PC-9 (cell line): Measurements from ENCODE around the gene SPPL2A. TPM values are rescaled to one million over a fixed set of nuclear protein-coding genes. Genes with fewer than 3 reads are reported as not detected.

ENCODE experiments used
- Bru-seq: library from RNA; stranded (reverse); fragments of 400-500 nt; gene quantifications from one replicate; lab custom pipeline; 2021; lab: Mats Ljungman, UMichigan
- BruChase-seq, 2 experiments: library from RNA; stranded (reverse); fragments of 400-500 nt; gene quantifications; one replicate each; lab custom pipeline; 2021; lab: Mats Ljungman, UMichigan
- BruUV-seq: library from RNA; stranded (reverse); fragments of 400-500 nt; replicated peaks from 2 replicates; lab custom pipeline; 2021; lab: Mats Ljungman, UMichigan
- CTCF ChIA-PET: fragments of 300-600 bp; sonication (Branson Sonifier 250); formaldehyde crosslinking; loops from one replicate; lab custom pipeline; 2022; ENCODE audit warnings: antibody characterized with exemption; lab: Charles Lee
- POLR2A ChIA-PET: fragments of 300-600 bp; sonication (Branson Sonifier 250); formaldehyde crosslinking; loops from one replicate; lab custom pipeline; 2022; ENCODE audit warnings: antibody characterized with exemption; ENCODE audit not compliant: unreplicated experiment; lab: Charles Lee
- DNase-seq, 2 experiments: peaks; one replicate each; pipeline versions ENCODE4 v3.0.0 to v3.0.0-alpha.2; 2015 to 2022; ENCODE audit warnings: mixed read lengths in 1 of 2
- H2AFZ ChIP-seq: fragments of 200-600 bp; sonication (generic); 2 replicates; pipeline ENCODE4 v1.8.1; 2017; ENCODE audit warnings: antibody characterized with exemption
- H3F3A ChIP-seq: fragments of 200-600 bp; sonication (generic); 2 replicates; pipeline ENCODE4 v1.8.1; 2017; ENCODE audit warnings: antibody characterized with exemption, mild to moderate bottlenecking, low read depth; ENCODE audit not compliant: insufficient read depth
- H3K27ac ChIP-seq: fragments of 200-600 bp; sonication (generic); 2 replicates; pipeline ENCODE4 v1.6.1; 2016; ENCODE audit warnings: mixed run types
- H3K27me3 ChIP-seq: fragments of 200-600 bp; sonication (generic); 2 replicates; pipeline ENCODE4 v1.6.1; 2016; ENCODE audit warnings: low read depth, mixed run types; ENCODE audit not compliant: insufficient read depth
- H3K36me3 ChIP-seq: fragments of 200-600 bp; sonication (generic); 2 replicates; pipeline ENCODE4 v1.6.1; 2016; ENCODE audit warnings: low read depth, mixed run types
- H3K4me1 ChIP-seq: fragments of 200-600 bp; sonication (generic); replicated peaks from 2 replicates; pipeline ENCODE4 v1.6.1; 2016; ENCODE audit warnings: mixed run types; ENCODE audit not compliant: insufficient read depth
- H3K4me2 ChIP-seq: fragments of 200-600 bp; sonication (generic); 2 replicates; pipeline ENCODE4 v1.6.1; 2017; ENCODE audit warnings: mixed run types
- H3K4me3 ChIP-seq: fragments of 200-600 bp; sonication (generic); 2 replicates; pipeline ENCODE4 v1.6.1; 2016; ENCODE audit warnings: mixed run types
- H3K79me2 ChIP-seq: fragments of 200-600 bp; sonication (generic); 2 replicates; pipeline ENCODE4 v1.6.1; 2017; ENCODE audit warnings: low read depth, mixed run types
- H3K9me2 ChIP-seq: fragments of 200-600 bp; sonication (generic); 2 replicates; pipeline ENCODE4 v1.8.1; 2017; ENCODE audit warnings: mild to moderate bottlenecking; ENCODE audit not compliant: insufficient read depth
- H3K9me3 ChIP-seq: fragments of 200-600 bp; sonication (generic); 2 replicates; pipeline ENCODE4 v1.8.1; 2016; ENCODE audit warnings: low read depth; ENCODE audit not compliant: insufficient read depth
- H4K20me1 ChIP-seq: fragments of 200-600 bp; sonication (generic); 2 replicates; pipeline ENCODE4 v1.8.1; 2017; ENCODE audit not compliant: insufficient read depth
- EZH2 ChIP-seq: fragments of 200-600 bp; sonication (generic); IDR thresholded peaks from 2 replicates; pipeline ENCODE4 v1.8.0; 2017; ENCODE audit warnings: antibody characterized with exemption, low read depth
- intact Hi-C: fragments of 100-400 bp; cut with micrococcal nuclease; formaldehyde crosslinking; loops from one replicate; pipeline ENCODE4 v1.10.0; 2022; ENCODE audit not compliant: unreplicated experiment
- long read RNA-seq: library from polyadenylated mRNA; stranded (forward); transcript quantifications from one replicate; pipeline ENCODE4 v2.0.0, GENCODE V29; 2022
- total RNA-seq: library from RNA; stranded (reverse); gene quantifications from 2 replicates; pipeline ENCODE4 v1.2.3, GENCODE V29; 2021
- TF ChIP-seq, protein P1 (sequence below): fragments of 200-600 bp; sonication (generic); conservative IDR thresholded peaks from 2 replicates; pipeline ENCODE4 v1.6.1; 2017; ENCODE audit warnings: mixed run types, antibody characterized with exemption, mild to moderate bottlenecking, moderate library complexity

SPPL2A gene
- total RNA-seq, result 70.6 and 75.4 TPM in 2 replicates
- Bru-seq, nascent RNA, result percentile 74 among the genes with signal in this experiment
- BruChase-seq, experiment 1, labeled RNA remaining after a 2-hour chase, result percentile 78 among the genes with signal in this experiment
- percentile 84 among the genes with signal in this experiment for BruChase-seq, experiment 2, labeled RNA remaining after a 6-hour chase
- long read RNA-seq, full-length matches to known transcripts, result 39 of 59 reads
- long read RNA-seq, partial matches to known transcripts, result 1 of 59 reads
- long read RNA-seq, other reads (novel, unspliced or antisense), result 19 of 59 reads

GRCh38 chr15:50765195-50765967 is at the start of gene SPPL2A:
SPPL2A (minus strand) TSS chr15:50765706; CDS start chr15:50765533, 173 bp downstream.
- CTCF ChIA-PET, result interaction anchor here (0.7 kb wide), 1 partner anchor 285 kb away, joined by 5 read pairs; no protein-coding TSS in a partner anchor
- intact Hi-C loops, result loop anchor here (2.0 to 5.0 kb wide), 3 partner anchors 52 to 119 kb away; no protein-coding TSS in a partner anchor

GRCh38 chr15:50814634-50815033 is 49.1 kb upstream of the SPPL2A start:
- Histone ChIP-seq H3K9me3 (no peaks in the 10 kb centered on the region), H3K4me1 (peaks cover 23% of the 10 kb centered on the region), H3K9me2 (no peaks in the 10 kb centered on the region), H3F3A (0 out of 2 replicates have a peak, but pooled peaks cover 6% of the 10 kb centered on the region), H3K4me3 (no peak overlapping the region), H3K79me2 (no peaks in the 10 kb centered on the region), H3K4me2 (no peak overlapping the region), H3K27me3 (no peaks in the 10 kb centered on the region), H4K20me1 (no peaks in the 10 kb centered on the region), H3K27ac (no peak overlapping the region), H2AFZ (no peak overlapping the region), H3K36me3 (no peaks in the 10 kb centered on the region)
- intact Hi-C loops, result loop anchor here (5.0 kb wide), 1 partner anchor 47 kb away; the partner anchor contains the start of gene SPPL2A
- no peak for DNase-seq
- BruUV-seq, result no TSS peak
- ChIA-PET CTCF (no interaction called here), POLR2A (no interaction called here)
- TF ChIP-seq, protein P1, sequence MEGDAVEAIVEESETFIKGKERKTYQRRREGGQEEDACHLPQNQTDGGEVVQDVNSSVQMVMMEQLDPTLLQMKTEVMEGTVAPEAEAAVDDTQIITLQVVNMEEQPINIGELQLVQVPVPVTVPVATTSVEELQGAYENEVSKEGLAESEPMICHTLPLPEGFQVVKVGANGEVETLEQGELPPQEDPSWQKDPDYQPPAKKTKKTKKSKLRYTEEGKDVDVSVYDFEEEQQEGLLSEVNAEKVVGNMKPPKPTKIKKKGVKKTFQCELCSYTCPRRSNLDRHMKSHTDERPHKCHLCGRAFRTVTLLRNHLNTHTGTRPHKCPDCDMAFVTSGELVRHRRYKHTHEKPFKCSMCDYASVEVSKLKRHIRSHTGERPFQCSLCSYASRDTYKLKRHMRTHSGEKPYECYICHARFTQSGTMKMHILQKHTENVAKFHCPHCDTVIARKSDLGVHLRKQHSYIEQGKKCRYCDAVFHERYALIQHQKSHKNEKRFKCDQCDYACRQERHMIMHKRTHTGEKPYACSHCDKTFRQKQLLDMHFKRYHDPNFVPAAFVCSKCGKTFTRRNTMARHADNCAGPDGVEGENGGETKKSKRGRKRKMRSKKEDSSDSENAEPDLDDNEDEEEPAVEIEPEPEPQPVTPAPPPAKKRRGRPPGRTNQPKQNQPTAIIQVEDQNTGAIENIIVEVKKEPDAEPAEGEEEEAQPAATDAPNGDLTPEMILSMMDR, result no peak
- TF ChIP-seq EZH2, result no peak

More at GRCh38 chr15:50765195-50765967, at the start of gene SPPL2A:
- peak within 1 kb of the TSS; percentile 82 for H3K4me3 ChIP-seq
- peak within 1 kb of the TSS; percentile 86 for H3K4me2 ChIP-seq
- H3K27me3 ChIP-seq, result no peaks in the 10 kb centered on the region
- H3K36me3 ChIP-seq, result no peaks in the 10 kb centered on the region
- H3K27ac ChIP-seq, result peak within 1 kb of the TSS; percentile 46
- H3F3A ChIP-seq, result 0 out of 2 replicates have a peak, but pooled peaks cover 8% of the 10 kb centered on the region
- no peaks in the 10 kb centered on the region for H4K20me1 ChIP-seq
- no peaks in the 10 kb centered on the region for H3K9me2 ChIP-seq
- peak; percentile 43 to 77 for DNase-seq
- H2AFZ ChIP-seq, result peak within 1 kb of the TSS; percentile 78
- POLR2A ChIA-PET, result interaction anchor here (0.6 kb wide), 1 partner anchor 117 kb away, joined by 4 read pairs; no protein-coding TSS in a partner anchor
- peaks cover 26% of the 10 kb centered on the region for H3K79me2 ChIP-seq
- no peaks in the 10 kb centered on the region for H3K9me3 ChIP-seq
- no TSS peak for BruUV-seq
- TF ChIP-seq EZH2, result no peak
- TF ChIP-seq, protein P1, result no peak
- H3K4me1 ChIP-seq, result peaks cover 7% of the 10 kb centered on the region

GRCh38 chr15:50813865-50814264 is 48.4 kb upstream of the SPPL2A start:
- no peaks in the 10 kb centered on the region for H4K20me1 ChIP-seq
- no peak overlapping the region for H3K27ac ChIP-seq
- BruUV-seq, result no TSS peak
- ChIA-PET CTCF (no interaction called here), POLR2A (no interaction called here)
- no peaks in the 10 kb centered on the region for H3K9me3 ChIP-seq
- TF ChIP-seq, protein P1, result no peak
- no peak for TF ChIP-seq EZH2
- H2AFZ ChIP-seq, result no peak overlapping the region
- H3K4me1 ChIP-seq, result peaks cover 15% of the 10 kb centered on the region
- H3K27me3 ChIP-seq, result no peaks in the 10 kb centered on the region
- H3K4me2 ChIP-seq, result no peak overlapping the region
- intact Hi-C loops, result no loop called here
- H3F3A ChIP-seq, result 0 out of 2 replicates have a peak, but pooled peaks cover 6% of the 10 kb centered on the region
- H3K9me2 ChIP-seq, result no peaks in the 10 kb centered on the region
- H3K4me3 ChIP-seq, result no peak overlapping the region
- H3K79me2 ChIP-seq, result no peaks in the 10 kb centered on the region
- no peaks in the 10 kb centered on the region for H3K36me3 ChIP-seq
- no peak for DNase-seq
